ENCODE data around the gene TMEM131.

Gene TMEM131

DNA sequence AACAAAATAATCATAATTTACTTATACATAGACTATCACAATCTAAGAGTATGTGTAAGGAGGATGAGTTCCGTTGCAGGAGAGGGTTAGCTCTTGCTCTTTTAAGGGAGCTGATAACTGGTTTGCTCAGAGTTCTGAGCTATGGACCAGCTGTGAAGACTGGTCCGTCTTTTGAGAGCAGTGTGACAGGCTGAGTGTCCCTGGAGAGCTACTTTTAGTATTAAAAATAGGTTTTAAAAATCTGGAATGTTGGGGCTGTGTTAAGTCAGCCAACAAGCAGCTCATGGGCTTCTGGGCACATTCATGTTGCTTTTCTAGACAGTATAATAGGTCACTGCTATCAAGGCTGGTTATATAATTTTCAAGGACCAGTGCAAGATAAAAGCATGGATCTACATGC, 41.5 kb upstream of the TMEM131 start:
- H3K4me3 Mint-ChIP-seq = no peak overlapping the region
- H3K27ac Mint-ChIP-seq = peak overlapping the region in 1 of 3 experiments; percentile 42
- peaks cover 4% of the 10 kb centered on the region for H3K27me3 Mint-ChIP-seq (ENCODE audit: low read depth)
- peaks cover 23% of the 10 kb centered on the region for H3K4me1 Mint-ChIP-seq
- TF ChIP-seq, protein P1, sequence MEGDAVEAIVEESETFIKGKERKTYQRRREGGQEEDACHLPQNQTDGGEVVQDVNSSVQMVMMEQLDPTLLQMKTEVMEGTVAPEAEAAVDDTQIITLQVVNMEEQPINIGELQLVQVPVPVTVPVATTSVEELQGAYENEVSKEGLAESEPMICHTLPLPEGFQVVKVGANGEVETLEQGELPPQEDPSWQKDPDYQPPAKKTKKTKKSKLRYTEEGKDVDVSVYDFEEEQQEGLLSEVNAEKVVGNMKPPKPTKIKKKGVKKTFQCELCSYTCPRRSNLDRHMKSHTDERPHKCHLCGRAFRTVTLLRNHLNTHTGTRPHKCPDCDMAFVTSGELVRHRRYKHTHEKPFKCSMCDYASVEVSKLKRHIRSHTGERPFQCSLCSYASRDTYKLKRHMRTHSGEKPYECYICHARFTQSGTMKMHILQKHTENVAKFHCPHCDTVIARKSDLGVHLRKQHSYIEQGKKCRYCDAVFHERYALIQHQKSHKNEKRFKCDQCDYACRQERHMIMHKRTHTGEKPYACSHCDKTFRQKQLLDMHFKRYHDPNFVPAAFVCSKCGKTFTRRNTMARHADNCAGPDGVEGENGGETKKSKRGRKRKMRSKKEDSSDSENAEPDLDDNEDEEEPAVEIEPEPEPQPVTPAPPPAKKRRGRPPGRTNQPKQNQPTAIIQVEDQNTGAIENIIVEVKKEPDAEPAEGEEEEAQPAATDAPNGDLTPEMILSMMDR (IDR thresholded peaks at IDR 0.05; ENCODE audit: unreplicated experiment in 3 of 3) = no peak
- H3K36me3 Mint-ChIP-seq (ENCODE audit: low read depth) = no peaks in the 10 kb centered on the region
- no peaks in the 10 kb centered on the region for H3K9me3 Mint-ChIP-seq

DNA sequence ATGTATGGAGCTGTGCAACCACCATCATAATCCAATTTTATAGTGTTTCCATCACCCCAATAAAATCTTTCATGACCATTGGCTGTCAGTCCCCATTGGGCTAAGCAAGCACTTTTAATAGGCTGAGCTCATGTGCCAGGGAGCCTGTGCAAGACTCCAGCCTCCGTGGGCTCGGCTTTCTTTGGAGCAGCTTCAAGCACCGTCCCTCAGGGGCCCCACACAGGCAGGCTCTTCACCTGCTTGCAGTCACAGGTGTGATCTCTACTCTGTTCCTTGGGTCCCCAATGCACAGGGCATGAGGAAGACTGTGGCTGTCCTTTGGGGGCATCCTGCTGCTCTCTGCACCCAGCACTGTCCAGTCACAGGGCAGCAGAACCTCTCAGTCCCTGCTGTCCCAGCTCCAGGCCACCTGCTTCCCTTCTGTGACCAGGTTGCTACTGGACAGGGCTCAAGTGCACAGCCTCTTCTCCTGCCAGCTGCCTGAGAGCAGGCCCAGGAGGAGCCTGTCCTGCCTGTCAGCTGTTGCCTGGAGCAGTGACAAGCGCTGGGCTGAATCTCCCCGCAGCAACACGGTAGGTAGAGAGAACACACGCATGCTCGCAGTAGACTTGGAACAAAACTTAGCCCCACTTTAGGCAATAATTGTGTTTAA, 40.7 kb upstream of the TMEM131 start:
- Mint-ChIP-seq H3K4me1 (peaks cover 23% of the 10 kb centered on the region), H3K36me3 (ENCODE audit: low read depth) (no peaks in the 10 kb centered on the region), H3K27ac (peak overlapping the region in 1 of 3 experiments; percentile 42), H3K4me3 (no peak overlapping the region), H3K9me3 (no peaks in the 10 kb centered on the region), H3K27me3 (ENCODE audit: low read depth) (peaks cover 4% of the 10 kb centered on the region)
- TF ChIP-seq, protein P1 (IDR thresholded peaks at IDR 0.05; ENCODE audit: unreplicated experiment in 3 of 3) = no peak

DNA sequence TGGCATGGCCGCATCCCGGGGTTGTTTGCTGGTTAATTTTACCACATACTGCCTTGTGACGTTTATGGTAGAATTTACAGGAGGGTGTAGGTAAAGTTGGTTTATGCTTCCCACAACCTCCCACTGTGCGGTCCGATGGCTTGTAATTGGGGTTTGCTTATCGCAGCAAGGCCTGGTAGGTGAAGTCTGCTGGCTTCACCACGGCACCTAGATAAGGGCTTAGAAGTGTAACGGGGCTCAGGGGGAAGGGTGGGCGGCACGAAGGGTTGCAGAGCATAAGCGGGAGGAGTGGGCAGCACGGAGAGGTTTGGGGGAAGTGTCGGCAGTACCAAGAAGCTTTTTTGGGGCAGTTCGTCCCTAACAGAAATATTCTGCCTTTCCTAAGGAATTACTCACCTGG, 39.0 kb upstream of the TMEM131 start:
- Mint-ChIP-seq H3K9me3 (no peaks in the 10 kb centered on the region), H3K27ac (no peak overlapping the region), H3K27me3 (ENCODE audit: low read depth) (peaks cover 4% of the 10 kb centered on the region), H3K4me1 (peaks cover 23% of the 10 kb centered on the region), H3K4me3 (no peak overlapping the region), H3K36me3 (ENCODE audit: low read depth) (no peaks in the 10 kb centered on the region)
- TF ChIP-seq, protein P1 (IDR thresholded peaks at IDR 0.05; ENCODE audit: unreplicated experiment in 3 of 3) = no peak

DNA sequence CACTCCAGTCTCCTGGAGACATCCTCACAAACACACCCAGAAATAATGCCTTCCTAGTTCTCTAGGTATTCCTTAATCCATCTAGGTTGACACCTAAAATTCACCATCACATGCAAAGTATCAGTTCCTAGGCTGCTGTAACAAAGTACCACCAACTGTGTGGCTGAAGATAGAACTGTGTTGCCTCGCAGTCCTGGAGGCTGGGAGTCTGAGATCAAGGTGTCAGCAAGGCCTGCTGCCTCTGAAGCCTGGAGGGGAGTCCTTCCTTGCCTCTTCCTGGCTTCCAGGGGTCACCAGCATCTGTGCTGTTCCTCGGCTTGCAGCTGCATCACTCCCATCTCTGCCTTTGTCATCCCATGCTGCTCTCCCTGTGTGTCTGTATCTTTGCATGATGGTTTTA, 36.3 kb upstream of the TMEM131 start:
- Mint-ChIP-seq H3K9me3 (no peaks in the 10 kb centered on the region), H3K27ac (no peak overlapping the region), H3K4me1 (peaks cover 18% of the 10 kb centered on the region), H3K36me3 (ENCODE audit: low read depth) (no peaks in the 10 kb centered on the region), H3K27me3 (ENCODE audit: low read depth) (peaks cover 4% of the 10 kb centered on the region), H3K4me3 (no peak overlapping the region)
- TF ChIP-seq, protein P1 (IDR thresholded peaks at IDR 0.05; ENCODE audit: unreplicated experiment in 3 of 3) = no peak

DNA sequence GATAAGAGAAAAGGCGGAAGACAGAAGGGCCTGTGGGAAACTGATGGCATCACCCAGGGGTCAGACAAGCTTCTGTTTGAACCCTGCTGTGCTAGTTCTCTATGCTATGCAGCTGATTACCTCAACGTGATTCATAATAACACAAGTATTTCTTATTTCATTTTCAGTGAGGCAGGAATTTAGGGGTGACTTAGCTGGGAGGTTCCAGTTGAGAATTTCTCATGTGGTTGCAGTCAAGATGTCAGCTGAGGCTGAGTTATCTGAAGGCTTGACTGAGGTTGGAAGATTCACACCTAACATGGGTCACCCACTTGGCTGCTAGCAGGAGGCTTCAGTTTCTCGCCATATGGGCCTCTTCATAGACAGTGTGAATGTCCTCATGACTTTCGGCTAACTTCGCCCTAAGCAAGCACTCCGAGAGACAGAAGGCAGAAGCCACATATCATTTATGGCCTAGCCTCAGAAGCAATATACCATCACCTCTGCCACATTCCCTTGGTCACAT, 34.0 kb upstream of the TMEM131 start:
- H3K27ac Mint-ChIP-seq = no peak overlapping the region
- no peaks in the 10 kb centered on the region for H3K9me3 Mint-ChIP-seq
- no peaks in the 10 kb centered on the region for H3K36me3 Mint-ChIP-seq (ENCODE audit: low read depth)
- TF ChIP-seq, protein P1 (IDR thresholded peaks at IDR 0.05; ENCODE audit: unreplicated experiment in 3 of 3) = no peak
- peaks cover 20% of the 10 kb centered on the region for H3K4me1 Mint-ChIP-seq
- H3K27me3 Mint-ChIP-seq (ENCODE audit: low read depth) = peaks cover 2% of the 10 kb centered on the region
- no peak overlapping the region for H3K4me3 Mint-ChIP-seq

All from nephron (organoid).